ENCODE measurements around the gene FBXL15.

DNA sequence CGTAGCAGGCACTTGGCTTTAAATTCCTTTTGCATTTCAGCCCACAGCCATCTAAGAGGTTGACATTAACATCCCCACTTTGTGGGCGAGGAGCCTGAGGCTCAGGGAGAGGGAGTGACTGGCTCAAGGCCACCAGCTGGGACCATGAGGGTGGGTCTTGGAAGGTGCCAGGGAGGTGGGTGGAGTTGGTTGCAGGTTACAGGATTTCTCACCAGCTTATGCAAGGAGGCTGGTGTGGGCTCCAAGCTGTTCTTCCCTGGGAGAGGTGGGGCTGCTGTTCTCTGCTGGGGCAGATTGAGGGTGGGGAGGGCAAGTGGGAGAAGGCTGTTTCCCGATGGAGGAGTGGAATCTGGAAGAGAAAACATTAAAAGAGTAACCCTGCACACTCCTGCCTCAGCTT is 44.8 kb downstream of the FBXL15 start:
- no peak for TF ChIP-seq YY1 (IDR thresholded peaks at IDR 0.05; ENCODE audit: insufficient read depth, insufficient read length)
- TF ChIP-seq ZNF274 (IDR thresholded peaks at IDR 0.05; ENCODE audit: low read depth, low read length): no peak
